ENCODE results near the gene MPPED2.

Gene MPPED2, protein sequence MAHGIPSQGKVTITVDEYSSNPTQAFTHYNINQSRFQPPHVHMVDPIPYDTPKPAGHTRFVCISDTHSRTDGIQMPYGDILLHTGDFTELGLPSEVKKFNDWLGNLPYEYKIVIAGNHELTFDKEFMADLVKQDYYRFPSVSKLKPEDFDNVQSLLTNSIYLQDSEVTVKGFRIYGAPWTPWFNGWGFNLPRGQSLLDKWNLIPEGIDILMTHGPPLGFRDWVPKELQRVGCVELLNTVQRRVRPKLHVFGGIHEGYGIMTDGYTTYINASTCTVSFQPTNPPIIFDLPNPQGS

GRCh38 chr11:30586251-30587144 is at the start of gene MPPED2:
Gene MPPED2 (minus strand): TSS chr11:30586353. CDS start chr11:30580373, 5,980 bp downstream.
- Histone ChIP-seq H3K79me2 (ENCODE audit: low read length) (no peaks in the 10 kb centered on the region), H3K36me3 (replicated peaks; ENCODE audit: insufficient read depth, low read length) (no peaks in the 10 kb centered on the region), H4K20me1 (ENCODE audit: insufficient read depth, low read length) (no peaks in the 10 kb centered on the region), H3K9ac (ENCODE audit: low read length) (peak within 1 kb of the TSS; percentile 6; the same call in 1 of the 2 replicates), H3K4me2 (ENCODE audit: low read depth, low read length) (peak within 1 kb of the TSS; percentile 62), H3K9me3 (replicated peaks; ENCODE audit: insufficient read depth, low read length) (no peaks in the 10 kb centered on the region), H3K4me1 (ENCODE audit: low read length) (no peaks in the 10 kb centered on the region), H3K4me3 (ENCODE audit: low read length) (peak within 1 kb of the TSS; percentile 60), H3F3A (ENCODE audit: insufficient read depth, low read length) (no peaks in the 10 kb centered on the region), H3K27me3 (replicated peaks; ENCODE audit: insufficient read depth, low read length) (peaks cover 13% of the 10 kb centered on the region), H3K9me2 (replicated peaks; ENCODE audit: insufficient read depth, low read length) (no peaks in the 10 kb centered on the region), H2AFZ (ENCODE audit: low read length) (peak within 1 kb of the TSS; percentile 84), H3K27ac (ENCODE audit: low read length) (no peak within 1 kb of the TSS)
- peak; percentile 56 for DNase-seq
- TF ChIP-seq EZH2phosphoT487 (IDR thresholded peaks at IDR 0.05; ENCODE audit: low read length) (no peak), CTCF (IDR thresholded peaks at IDR 0.05; ENCODE audit: low read length) (peak; percentile 53)

DNA sequence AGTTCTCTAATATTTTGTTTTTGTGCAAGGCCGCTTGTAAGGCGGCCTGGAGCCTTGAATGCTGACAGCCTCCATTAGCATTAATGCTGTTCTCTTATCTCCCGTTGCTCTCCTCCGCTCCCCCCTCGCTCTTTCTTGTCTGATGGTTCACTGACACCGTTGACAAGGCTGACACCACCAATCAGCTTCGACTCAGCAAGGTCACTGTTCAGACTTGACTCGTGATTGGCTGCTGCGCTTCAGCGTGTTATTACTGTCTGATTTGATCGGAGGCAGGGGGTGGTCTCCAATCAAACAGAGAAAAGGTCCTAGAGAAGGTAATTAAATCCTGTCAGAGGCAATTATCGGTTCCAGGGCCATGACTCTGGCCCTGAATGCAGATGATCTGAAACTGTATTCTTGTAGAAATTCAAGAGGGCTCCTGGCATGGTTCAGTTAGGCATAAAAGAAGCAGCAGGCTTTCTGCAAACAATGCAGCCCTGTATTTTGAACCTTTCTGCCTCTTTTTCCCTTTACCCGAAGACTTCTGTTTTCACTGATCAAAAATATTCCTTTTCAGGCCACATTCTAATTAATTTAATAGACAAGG is 49.3 kb upstream of the MPPED2 start:
- Histone ChIP-seq H3K36me3 (replicated peaks; ENCODE audit: insufficient read depth, low read length) (no peaks in the 10 kb centered on the region), H3K79me2 (ENCODE audit: low read length) (no peaks in the 10 kb centered on the region), H3K4me1 (ENCODE audit: low read length) (no peaks in the 10 kb centered on the region), H3K4me2 (ENCODE audit: low read depth, low read length) (no peak overlapping the region), H3K9me2 (replicated peaks; ENCODE audit: insufficient read depth, low read length) (no peaks in the 10 kb centered on the region), H4K20me1 (ENCODE audit: insufficient read depth, low read length) (no peaks in the 10 kb centered on the region), H3K9ac (ENCODE audit: low read length) (no peak overlapping the region), H3K4me3 (ENCODE audit: low read length) (no peak overlapping the region), H3K27me3 (replicated peaks; ENCODE audit: insufficient read depth, low read length) (no peaks in the 10 kb centered on the region), H3F3A (ENCODE audit: insufficient read depth, low read length) (no peaks in the 10 kb centered on the region), H2AFZ (ENCODE audit: low read length) (no peak overlapping the region), H3K27ac (ENCODE audit: low read length) (no peak overlapping the region), H3K9me3 (replicated peaks; ENCODE audit: insufficient read depth, low read length) (no peaks in the 10 kb centered on the region)
- TF ChIP-seq EZH2 (optimal IDR thresholded peaks at IDR 0.05; ENCODE audit: low read depth, low read length) (no peak), CTCF (IDR thresholded peaks at IDR 0.05; ENCODE audit: low read length) (no peak), EZH2phosphoT487 (IDR thresholded peaks at IDR 0.05; ENCODE audit: low read length) (no peak)
- no peak for DNase-seq

- H3K9me3 ChIP-seq (replicated peaks; ENCODE audit: insufficient read depth, low read length) = no peaks in the 10 kb centered on the region
- no peak for DNase-seq
These were observed 45.0 kb upstream of the MPPED2 start for GRCh38 chr11:30631148-30631547.

More at GRCh38 chr11:30631148-30631547, 45.0 kb upstream of the MPPED2 start:
- no peaks in the 10 kb centered on the region for H3K4me1 ChIP-seq (ENCODE audit: low read length)
- H4K20me1 ChIP-seq (ENCODE audit: insufficient read depth, low read length) = no peaks in the 10 kb centered on the region
- H3K9me2 ChIP-seq (replicated peaks; ENCODE audit: insufficient read depth, low read length) = no peaks in the 10 kb centered on the region
- H3K27me3 ChIP-seq (replicated peaks; ENCODE audit: insufficient read depth, low read length) = no peaks in the 10 kb centered on the region
- no peaks in the 10 kb centered on the region for H3K36me3 ChIP-seq (replicated peaks; ENCODE audit: insufficient read depth, low read length)
- H2AFZ ChIP-seq (ENCODE audit: low read length) = no peak overlapping the region
- H3K27ac ChIP-seq (ENCODE audit: low read length) = no peak overlapping the region
- no peak overlapping the region for H3K4me2 ChIP-seq (ENCODE audit: low read depth, low read length)
- no peak overlapping the region for H3K4me3 ChIP-seq (ENCODE audit: low read length)
- no peak for TF ChIP-seq CTCF (IDR thresholded peaks at IDR 0.05; ENCODE audit: low read length)
- TF ChIP-seq EZH2phosphoT487 (IDR thresholded peaks at IDR 0.05; ENCODE audit: low read length) = no peak
- TF ChIP-seq EZH2 (optimal IDR thresholded peaks at IDR 0.05; ENCODE audit: low read depth, low read length) = no peak
- no peak overlapping the region for H3K9ac ChIP-seq (ENCODE audit: low read length)
- no peaks in the 10 kb centered on the region for H3K79me2 ChIP-seq (ENCODE audit: low read length)
- no peaks in the 10 kb centered on the region for H3F3A ChIP-seq (ENCODE audit: insufficient read depth, low read length)
